ENCODE data around the gene GUCY2F. TPM values are rescaled to one million over a fixed set of nuclear protein-coding genes. Genes with fewer than 3 reads are reported as not detected.

GUCY2F gene
- polyA plus RNA-seq, 1 donor (not counting 4 experiments of a cell fraction or from before 2014, with no cell fraction given): not detected

DNA sequence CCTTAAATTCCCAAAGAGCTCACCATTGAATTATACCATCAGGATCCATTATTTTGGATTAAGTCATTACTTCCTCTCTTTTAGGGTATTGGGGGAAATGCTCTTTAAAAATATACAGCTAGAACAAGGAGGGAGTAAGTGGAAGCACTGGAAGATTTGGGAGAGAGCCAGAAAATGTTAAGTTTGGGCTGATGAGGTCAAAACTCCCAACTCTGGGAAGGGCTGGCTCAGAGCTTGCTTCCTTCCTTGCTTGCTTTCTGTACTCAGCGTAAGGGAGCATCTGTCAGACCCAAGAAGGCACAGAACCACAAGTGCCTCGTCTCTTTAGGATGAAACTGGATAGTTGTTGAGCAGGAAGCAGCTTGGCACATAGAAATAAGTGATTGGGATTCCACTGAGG, 138.2 kb downstream of the GUCY2F start:
- Histone ChIP-seq H3K9me1 (ENCODE audit: control insufficient read depth, extremely low read depth, insufficient read depth, low read length) (no peaks in the 10 kb centered on the region), H3K36me3 (ENCODE audit: control insufficient read depth in 2 of 2, extremely low read depth in 1 of 2, insufficient read depth in 2 of 2, low read length in 2 of 2) (no peaks in the 10 kb centered on the region), H3K4me3 (ENCODE audit: control insufficient read depth in 2 of 3, extremely low read depth in 1 of 3, insufficient read depth in 2 of 3, low read depth in 1 of 3, low read length in 3 of 3) (no peak overlapping the region), H2AFZ (ENCODE audit: control insufficient read depth, low read length) (no peak overlapping the region), H3K9me3 (ENCODE audit: control insufficient read depth, low read depth, low read length) (no peaks in the 10 kb centered on the region), H3K9ac (ENCODE audit: control insufficient read depth, extremely low read depth, insufficient read depth, low read length) (no peak overlapping the region), H3K27ac (ENCODE audit: control insufficient read depth, insufficient read depth, low read length) (no peak overlapping the region), H3K79me2 (ENCODE audit: control insufficient read depth, insufficient read depth, low read length) (no peaks in the 10 kb centered on the region), H3K4me1 (ENCODE audit: control insufficient read depth, extremely low read depth, insufficient read depth, low read length) (peaks cover 10% of the 10 kb centered on the region), H3K4me2 (ENCODE audit: control insufficient read depth, extremely low read depth, insufficient read depth, low read depth, low read length) (no peak overlapping the region), H3K27me3 (ENCODE audit: control insufficient read depth, extremely low read depth, insufficient read depth, low read length) (peaks cover 3% of the 10 kb centered on the region), H4K20me1 (ENCODE audit: control insufficient read depth, extremely low read depth, insufficient read depth, low read length) (no peaks in the 10 kb centered on the region)
- DNase-seq (ENCODE audit: low read depth, low spot score): no peak
- dilution Hi-C loops (cut with MboI; ENCODE audit: extremely low pct_ligation_motif_present, low sequenced_read_pairs): no loop called here
- TF ChIP-seq, protein P1, sequence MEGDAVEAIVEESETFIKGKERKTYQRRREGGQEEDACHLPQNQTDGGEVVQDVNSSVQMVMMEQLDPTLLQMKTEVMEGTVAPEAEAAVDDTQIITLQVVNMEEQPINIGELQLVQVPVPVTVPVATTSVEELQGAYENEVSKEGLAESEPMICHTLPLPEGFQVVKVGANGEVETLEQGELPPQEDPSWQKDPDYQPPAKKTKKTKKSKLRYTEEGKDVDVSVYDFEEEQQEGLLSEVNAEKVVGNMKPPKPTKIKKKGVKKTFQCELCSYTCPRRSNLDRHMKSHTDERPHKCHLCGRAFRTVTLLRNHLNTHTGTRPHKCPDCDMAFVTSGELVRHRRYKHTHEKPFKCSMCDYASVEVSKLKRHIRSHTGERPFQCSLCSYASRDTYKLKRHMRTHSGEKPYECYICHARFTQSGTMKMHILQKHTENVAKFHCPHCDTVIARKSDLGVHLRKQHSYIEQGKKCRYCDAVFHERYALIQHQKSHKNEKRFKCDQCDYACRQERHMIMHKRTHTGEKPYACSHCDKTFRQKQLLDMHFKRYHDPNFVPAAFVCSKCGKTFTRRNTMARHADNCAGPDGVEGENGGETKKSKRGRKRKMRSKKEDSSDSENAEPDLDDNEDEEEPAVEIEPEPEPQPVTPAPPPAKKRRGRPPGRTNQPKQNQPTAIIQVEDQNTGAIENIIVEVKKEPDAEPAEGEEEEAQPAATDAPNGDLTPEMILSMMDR (optimal IDR thresholded peaks at IDR 0.05 in 1 of 3, IDR thresholded peaks at IDR 0.05 in 1 of 3, conservative IDR thresholded peaks at IDR 0.05 in 1 of 3; ENCODE audit: extremely low read depth in 1 of 3, insufficient read depth in 2 of 3, low read length in 3 of 3): no peak
- no peak for FAIRE-seq

DNA sequence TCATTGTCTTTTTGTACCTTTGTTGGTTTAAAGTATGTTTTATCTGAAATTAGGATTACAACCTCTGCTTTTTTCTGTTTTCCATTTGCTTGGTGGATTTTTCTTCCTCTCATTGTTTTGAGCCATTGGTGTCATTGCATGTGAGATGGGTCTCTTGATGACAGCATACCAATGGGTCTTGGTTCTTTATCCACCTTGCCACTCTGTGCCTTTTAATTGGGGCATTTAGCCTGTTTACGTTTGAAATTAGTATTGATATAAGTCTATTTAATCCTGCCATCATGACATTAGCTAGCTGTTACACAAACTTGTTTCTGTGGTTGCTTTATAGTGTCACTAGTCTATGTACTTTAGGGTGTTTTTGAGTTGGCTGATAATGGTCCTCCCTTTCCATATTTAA, 145.7 kb downstream of the GUCY2F start:
- H3K4me2 ChIP-seq (ENCODE audit: control insufficient read depth, extremely low read depth, insufficient read depth, low read depth, low read length): no peak overlapping the region
- TF ChIP-seq EZH2 (IDR thresholded peaks at IDR 0.05; ENCODE audit: low read length): no peak
- TF ChIP-seq, protein P1 (optimal IDR thresholded peaks at IDR 0.05 in 1 of 3, IDR thresholded peaks at IDR 0.05 in 1 of 3, conservative IDR thresholded peaks at IDR 0.05 in 1 of 3; ENCODE audit: extremely low read depth in 1 of 3, insufficient read depth in 2 of 3, low read length in 3 of 3): no peak
- no peak overlapping the region for H3K4me3 ChIP-seq (ENCODE audit: control insufficient read depth in 2 of 3, extremely low read depth in 1 of 3, insufficient read depth in 2 of 3, low read depth in 1 of 3, low read length in 3 of 3)
- H3K27ac ChIP-seq (ENCODE audit: control insufficient read depth, insufficient read depth, low read length): no peak overlapping the region
- no peak overlapping the region for H2AFZ ChIP-seq (ENCODE audit: control insufficient read depth, low read length)
- FAIRE-seq (no peak), DNase-seq (ENCODE audit: low read depth, low spot score) (no peak)
- H3K79me2 ChIP-seq (ENCODE audit: control insufficient read depth, insufficient read depth, low read length): no peaks in the 10 kb centered on the region
- peaks cover 11% of the 10 kb centered on the region for H3K27me3 ChIP-seq (ENCODE audit: control insufficient read depth, extremely low read depth, insufficient read depth, low read length)
- H3K4me1 ChIP-seq (ENCODE audit: control insufficient read depth, extremely low read depth, insufficient read depth, low read length): no peaks in the 10 kb centered on the region
- dilution Hi-C loops (cut with MboI; ENCODE audit: extremely low pct_ligation_motif_present, low sequenced_read_pairs): no loop called here
- H3K9me3 ChIP-seq (ENCODE audit: control insufficient read depth, low read depth, low read length): no peaks in the 10 kb centered on the region
- H3K36me3 ChIP-seq (ENCODE audit: control insufficient read depth in 2 of 2, extremely low read depth in 1 of 2, insufficient read depth in 2 of 2, low read length in 2 of 2): no peaks in the 10 kb centered on the region
- H4K20me1 ChIP-seq (ENCODE audit: control insufficient read depth, extremely low read depth, insufficient read depth, low read length): no peaks in the 10 kb centered on the region
- no peaks in the 10 kb centered on the region for H3K9me1 ChIP-seq (ENCODE audit: control insufficient read depth, extremely low read depth, insufficient read depth, low read length)
- H3K9ac ChIP-seq (ENCODE audit: control insufficient read depth, extremely low read depth, insufficient read depth, low read length): no peak overlapping the region

Measured in keratinocyte (primary cell).